Limb (tissue), 2 donors: ENCODE data around the gene MCOLN2.
"Not testable (repeated sequence)": the region's sequence is repeated elsewhere in the genome, so short reads cannot be mapped to it uniquely, and the experiment has no call there.

Experiments used
- DNase-seq, 2 donors: peaks; one replicate each; pipeline ENCODE4 v3.0.0-alpha.2; 2016; ENCODE audit errors: extremely low spot score in 2 of 2

The MCOLN2 gene

DNA sequence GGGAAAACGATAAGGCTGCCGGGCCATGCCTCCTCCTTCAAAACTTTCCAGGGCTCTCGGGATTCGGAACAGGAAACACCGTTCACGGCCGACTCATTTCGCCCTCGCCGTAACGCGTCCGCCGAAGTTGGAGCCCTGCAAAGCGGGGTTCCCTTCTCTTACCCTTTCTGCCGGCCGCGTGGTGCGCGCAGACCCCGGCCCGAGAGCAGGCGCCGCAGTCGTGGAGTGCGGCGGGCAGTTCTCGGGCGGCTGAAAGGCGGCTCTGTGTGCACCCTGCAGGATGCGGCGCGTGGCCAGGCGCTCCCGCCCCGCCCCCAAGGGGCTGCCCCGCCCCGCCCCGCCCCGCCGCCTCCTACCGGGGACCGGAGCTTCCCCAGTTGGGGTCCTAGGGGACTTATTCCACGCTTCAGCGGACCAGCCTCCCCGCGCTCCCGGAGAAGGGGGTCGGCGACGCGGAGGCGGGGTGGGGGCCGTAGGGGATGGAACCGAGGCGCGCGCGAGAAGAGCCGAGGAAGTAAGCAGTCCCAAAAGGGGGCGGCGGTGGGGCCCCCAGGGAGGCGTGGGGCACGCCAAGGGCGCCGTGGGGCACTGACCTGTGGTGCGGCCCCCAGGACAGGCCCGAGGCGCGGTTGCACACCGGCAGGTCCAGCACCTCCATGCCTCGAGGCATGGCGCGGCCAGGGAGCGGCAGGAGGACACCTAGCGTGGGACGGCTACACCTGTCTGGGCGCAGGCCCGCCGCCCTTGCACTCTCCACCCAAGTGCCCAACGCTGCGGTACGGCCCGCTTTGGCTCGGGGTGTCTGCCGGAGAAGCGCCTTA is at the start of gene MCOLN2:
MCOLN2 (minus strand) TSS at position 268 of the 821 bp plus-strand sequence; CDS start at position 27, 241 bp downstream.
- peak in 1 of 2 donors; percentile 66 for DNase-seq

DNA sequence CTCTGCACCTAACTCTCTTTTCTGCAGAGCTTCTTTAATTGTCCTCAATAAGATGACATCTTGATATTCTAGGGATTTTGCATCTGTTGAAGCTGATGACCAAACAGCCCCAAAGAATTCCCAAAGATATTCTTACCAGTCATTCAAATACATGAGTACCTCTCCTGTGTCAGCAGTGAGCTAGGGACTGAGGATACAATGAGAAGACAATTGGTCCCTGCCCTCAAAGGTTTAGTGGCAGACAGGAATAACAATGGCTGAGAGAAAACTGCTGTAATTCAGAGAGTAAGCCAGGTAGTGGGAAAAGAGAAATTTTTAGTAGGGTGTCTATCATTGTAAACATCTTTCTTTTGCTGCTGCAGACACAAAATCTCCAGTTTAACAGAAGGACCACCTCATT is 45.5 kb upstream of the MCOLN2 start:
- no peak for DNase-seq

DNA sequence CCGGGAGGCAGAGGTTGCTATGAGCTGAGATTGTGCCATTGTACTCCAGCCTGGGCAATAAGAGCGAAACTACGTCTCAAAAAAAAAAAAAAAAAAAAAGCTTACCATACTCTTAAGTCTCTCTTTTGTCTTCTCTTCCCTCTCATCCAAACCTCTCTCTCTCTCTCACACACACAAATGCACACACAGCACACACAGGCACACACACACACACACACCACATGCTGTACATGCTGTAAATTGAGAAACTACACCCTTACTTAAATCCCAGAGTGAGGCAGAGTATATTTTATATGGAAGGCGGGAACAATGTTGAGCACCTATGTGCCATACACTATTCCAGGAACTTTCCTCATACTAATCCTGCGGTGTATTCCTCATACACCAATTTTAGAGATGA is 44.9 kb upstream of the MCOLN2 start:
- no peak for DNase-seq

DNA sequence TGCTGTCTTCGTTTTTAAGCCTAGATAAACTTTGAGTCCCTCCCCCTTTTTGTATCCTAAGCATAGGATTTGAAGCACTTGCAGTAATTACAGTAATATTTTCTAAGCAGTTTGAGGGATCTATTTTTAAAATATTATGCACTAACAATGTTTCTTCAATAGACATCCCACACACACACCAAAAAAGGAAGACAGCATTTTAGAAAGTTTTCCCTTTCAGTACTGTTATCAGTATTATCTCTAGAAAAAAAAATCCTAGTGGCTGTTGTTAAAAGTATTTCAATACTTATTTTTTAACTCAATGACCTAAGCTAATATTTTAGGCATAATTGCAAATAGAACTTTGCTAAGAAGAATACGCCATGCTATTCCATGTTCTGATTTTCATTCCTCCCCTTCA is 36.3 kb upstream of the MCOLN2 start:
- no peak for DNase-seq

DNA sequence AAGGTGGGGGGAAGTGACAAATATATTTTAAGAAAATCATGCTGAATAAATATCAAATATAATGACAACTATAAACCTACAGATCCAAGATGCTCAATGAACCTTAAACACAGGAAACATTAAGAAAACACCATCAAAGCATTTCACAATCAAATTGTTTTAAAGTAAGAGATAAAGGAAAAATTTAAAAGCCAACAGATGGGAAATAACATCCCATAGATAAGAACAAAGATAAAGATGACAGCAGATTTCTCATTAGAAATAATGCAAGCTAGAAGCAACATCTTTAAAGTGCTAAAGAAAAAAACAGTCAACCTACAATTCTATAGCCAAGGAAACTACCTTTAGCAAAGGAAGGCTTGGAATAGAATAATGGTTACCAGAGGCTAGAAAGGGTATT is 33.6 kb upstream of the MCOLN2 start:
- no peak for DNase-seq

DNA sequence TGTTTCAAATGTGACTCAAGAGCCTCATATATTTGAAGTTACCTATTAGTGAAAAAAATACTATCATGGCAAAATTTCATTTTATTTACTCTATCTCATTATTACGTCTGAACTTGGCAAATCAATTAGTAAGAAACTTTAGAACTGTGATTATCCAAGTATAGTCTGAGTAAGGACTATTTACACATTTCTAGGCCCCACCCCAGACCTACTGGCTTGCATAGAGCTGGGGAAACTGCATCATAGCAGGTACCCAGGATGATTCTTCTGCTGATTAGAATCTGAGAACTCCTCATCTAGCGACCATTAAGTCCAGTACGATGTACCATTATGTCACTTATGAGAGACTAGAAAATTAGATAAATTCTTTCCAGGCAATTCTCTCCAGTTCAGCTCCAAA is 31.2 kb upstream of the MCOLN2 start:
- DNase-seq = no peak

DNA sequence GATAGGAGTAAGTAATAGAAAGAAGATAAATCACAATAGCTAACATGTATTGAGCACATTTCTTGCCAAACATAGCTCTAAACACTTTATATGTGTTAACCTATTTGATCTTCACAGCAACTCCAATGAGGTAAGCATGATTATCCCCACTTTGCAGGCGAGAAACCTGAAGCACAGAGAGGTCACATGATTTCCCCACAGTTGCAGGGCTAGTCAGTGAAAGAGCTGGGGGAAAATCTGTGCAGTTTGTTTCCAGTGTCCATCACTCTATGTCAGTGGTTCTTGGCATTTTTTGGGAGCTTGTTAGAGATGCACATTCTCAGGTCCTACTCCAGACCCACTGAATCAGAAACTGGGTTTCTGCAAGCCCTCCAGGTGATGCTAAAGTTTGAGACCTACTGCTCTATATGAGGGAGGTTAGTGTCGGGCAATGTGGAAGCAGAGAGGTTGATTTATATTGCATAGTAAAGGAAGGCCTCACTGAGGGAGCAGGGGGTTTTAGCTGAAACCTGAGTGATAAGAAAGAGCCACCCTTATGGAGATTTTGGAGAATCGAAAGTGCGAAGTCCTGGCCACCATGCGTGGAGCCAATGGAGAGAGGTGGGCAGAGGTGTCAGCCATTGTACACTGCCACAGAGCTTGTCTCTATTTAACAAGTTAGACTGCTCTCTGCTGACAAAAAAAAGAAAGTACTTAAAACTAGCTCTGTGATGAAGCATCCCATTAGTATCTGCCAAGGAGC is 30.5 kb upstream of the MCOLN2 start:
- no peak for DNase-seq

DNA sequence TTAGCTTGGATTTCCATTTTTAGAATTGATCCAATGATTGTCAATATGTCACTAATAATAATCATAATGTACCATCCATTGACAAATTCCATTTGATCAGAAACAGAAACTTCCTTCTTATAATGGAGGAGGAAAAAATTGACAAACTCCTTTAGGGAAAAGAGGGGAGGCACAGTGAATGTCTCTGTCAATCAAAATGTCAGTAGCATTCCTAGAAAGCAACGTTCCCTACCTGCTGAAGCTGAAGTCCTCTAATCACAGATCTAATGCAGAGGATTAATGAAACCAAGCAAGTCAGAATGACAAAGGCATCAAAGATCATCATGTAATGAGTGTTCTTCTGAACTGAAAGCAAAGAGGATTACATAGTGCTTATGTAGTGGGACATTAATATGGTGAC is 29.0 kb upstream of the MCOLN2 start:
- DNase-seq = no peak

DNA sequence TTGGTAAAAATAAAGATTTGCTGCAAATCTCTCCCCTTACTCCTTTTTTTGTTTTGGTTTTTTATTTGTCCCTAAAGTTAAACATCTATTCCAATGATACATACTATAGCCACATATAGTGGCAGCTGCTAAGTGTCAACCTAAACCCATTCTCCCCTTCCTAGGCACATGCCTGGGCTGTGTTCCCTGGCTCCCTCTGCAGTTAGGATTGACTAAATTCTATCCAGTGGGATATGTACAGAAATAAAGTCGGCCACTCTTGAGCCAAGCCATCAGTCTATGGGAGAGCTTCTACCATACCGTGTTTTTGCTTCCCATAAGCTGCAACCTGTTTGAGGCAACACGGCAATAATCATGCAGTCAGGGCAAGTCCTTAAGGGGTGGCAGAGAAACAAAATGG is 27.8 kb upstream of the MCOLN2 start:
- no peak for DNase-seq

DNA sequence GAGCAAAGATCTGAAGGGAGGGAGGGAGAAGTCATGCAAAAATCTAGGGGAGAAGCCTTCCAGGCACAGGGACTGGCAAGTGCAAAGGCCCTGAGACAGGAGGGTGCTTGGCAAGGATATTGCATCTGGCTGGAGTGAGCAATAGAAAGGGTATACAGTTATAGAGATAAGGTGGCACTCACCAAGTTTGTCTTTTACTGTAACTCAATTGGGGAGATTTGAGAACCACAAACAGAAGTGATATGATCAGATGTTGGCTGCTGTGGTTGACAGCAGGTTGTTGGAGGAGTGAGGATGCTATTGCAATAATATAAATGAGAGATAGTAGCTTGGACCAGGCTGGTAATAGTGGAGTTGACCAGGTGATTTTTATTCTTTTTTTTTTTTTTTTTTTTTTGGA is 25.8 kb upstream of the MCOLN2 start:
- no peak for DNase-seq

DNA sequence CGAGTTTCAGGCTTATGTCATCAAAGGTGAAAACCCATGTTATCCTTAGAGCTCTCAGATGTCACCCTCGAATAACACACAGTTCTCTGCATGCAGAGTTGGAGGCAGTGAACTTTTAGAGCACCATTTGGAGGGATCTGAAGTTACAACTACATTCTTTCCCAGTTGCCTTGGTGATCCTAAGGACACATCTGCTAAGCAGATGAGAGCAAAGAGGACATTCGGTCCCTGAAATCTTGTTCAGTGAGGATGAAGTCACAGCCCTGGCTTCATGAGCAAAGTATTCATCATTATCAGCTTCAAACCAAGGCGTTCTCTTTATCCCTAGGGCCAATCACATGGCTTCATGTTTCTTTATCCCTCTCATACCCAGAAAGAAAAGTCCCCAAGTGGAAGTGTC is 23.1 kb upstream of the MCOLN2 start:
- peak in 1 of 2 donors; percentile 33 for DNase-seq

DNA sequence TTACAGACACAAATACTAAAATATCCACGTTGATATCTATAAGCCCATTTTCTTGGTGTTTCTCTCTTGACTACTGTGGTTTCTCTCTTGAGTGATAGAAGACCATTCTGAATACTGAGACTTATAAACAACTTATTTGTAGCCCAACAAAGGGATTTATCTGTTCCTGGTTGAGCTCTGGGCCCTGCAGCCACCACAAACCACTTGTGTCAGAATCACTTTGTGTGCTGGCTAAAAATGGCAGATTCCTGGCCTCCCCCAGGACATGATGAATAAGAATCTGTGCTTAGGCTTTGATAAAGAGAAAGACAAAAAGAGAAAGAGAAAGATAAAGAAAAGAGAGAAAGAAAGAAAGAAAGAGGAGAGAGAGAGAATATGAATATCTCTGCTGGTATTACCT is 18.9 kb upstream of the MCOLN2 start:
- no peak for DNase-seq

DNA sequence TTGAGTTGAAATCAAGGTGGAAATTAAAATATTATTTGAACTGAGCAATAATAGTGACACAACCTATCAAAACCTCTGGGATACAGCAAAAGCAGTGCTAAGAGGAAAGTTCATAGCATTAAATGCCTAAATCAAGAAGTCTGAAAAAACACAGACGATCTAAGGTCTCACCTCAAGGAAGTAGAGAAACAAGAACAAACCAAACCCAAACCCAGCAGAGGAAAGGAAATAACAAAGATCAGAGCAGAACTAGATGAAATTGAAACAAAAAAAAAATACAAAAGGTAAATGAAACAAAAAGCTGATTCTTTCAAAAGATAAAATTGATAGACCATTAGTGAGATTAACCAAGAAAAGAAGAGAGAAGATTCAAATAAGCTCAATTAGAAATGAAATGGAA is 8.7 kb upstream of the MCOLN2 start:
- DNase-seq = not testable (repeated sequence)

DNA sequence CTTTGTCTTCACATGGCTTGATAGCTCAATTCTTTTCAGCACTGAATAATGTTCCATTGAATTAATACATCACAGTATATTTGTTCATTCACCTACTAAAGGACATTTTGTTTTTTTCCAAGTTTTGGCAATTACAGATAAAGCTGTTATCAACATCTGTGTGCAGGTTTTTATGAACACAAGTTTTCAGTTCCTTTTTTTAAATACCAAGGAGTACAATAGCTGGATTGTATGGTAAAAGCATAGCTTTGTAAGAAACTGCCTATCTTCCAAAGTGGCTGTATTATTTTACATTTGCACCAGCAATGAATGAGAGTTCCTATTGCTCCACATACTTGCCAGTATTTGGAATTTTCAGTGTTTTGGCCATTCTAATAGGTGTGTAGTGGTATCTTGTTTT is 4.8 kb upstream of the MCOLN2 start:
- DNase-seq = no peak

DNA sequence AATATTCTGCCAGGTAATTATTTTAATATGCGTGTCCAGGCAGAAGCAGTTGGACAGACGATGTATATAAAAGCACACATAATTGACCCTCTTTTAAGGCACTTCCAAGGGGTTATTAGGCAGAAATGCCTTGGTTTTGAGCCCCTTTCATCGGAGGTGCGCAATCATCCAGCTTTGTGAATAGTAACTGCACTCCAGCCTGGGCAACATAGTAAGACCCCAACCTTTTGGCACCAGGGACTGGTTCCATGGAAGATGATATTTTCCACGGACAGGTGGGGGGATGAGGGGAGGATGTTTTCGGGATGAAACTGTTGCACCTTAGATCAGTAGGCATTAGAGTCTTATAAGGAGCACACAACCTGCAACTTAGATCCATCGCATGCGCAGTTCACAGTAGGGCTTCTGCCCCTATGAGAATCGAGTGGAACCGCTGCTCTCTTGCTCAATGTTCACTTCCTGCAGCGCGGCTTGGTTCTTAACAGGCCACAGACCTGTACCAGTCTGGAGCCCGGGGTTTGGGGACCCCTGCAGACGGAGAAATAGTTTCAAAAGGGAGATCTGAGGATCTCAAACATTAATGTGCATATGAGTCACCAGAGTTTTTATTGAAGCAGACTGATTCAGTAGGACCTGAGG is 1.8 kb upstream of the MCOLN2 start:
- DNase-seq = peak in 1 of 2 donors; percentile 29

DNA sequence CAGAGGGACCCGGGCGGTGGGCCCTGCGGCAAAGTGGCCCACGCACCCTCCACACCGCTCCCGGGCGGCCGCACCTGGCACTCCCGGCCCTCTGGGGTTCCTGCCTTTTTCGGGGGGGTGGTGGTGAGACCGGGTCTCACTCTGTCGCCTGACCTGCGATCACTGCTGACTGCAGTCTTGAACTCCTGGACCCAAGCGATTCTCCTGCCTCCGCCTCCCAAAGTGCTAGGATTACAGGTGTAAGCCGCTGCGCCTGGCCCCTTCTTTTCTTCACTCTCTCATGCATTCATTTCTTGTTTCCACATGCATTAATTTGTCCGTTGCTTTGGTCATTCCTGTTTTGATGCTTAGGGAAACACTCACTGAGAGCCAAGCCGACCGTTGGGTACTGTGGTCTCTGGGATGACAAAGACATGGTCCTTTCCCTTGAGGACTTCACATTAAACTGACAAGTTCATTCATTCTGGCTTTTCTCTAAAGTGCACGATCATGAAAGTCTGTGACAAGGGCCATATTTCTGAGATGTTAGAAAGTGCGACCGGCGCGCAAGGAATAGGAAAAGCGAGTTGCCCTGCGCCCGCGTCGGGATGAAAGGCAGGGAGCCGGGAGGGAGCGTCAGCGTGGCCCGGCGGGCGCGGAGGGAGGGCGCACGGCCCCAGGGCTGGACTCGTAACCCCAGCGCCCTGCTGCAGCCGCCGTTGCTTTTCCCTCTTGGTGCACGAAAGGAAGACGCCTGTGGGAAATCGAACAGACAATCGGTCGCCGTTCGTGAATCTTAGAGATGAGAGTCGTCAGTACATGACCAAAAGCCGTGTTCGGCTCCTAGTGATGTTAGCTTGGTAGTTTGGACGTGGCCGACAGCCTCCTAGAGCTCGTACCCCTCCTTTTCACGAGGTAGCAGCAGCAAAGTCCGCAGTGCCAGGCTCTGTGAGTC is 1.0 kb upstream of the MCOLN2 start:
- DNase-seq = peak in 1 of 2 donors; percentile 39

DNA sequence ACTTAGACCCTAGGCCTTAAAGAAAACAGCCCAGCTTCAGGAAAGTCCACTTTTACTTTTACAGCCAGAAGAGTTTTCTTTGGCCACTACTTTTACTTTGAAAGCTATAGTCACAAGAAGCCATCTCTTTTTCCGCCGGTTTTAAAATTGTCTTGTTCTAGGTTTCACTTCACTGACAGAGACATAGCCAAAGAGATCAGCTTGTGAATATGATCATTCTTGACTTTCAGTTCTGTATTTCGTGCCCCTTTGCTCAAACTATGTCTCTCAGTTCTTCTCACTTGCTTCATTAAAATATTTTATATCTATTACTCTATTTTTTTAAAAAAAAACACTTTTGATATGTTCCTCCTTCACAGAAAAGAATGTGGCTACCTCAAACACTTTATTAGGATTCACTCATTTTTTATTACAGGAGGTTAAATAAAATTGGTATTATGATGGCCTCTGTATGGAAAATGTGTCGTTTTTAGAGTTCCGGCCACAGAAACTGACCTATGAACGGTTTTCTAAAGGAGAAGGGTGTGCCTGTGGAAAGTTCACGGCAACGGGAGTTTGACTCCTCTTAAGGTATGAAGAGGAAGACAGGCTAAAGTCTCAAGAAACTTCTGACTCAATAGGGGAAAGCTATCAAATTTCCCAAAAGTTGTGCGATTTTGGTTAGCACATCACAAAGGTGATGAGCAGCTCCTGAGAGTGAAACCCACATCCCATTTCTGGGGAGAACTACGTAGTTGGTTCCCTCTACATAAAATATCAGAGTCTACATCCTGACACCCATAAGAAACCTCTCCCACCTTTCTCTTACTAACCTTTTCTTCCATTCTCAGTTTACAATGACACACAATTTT is 1.2 kb downstream of the MCOLN2 start:
- no peak for DNase-seq

DNA sequence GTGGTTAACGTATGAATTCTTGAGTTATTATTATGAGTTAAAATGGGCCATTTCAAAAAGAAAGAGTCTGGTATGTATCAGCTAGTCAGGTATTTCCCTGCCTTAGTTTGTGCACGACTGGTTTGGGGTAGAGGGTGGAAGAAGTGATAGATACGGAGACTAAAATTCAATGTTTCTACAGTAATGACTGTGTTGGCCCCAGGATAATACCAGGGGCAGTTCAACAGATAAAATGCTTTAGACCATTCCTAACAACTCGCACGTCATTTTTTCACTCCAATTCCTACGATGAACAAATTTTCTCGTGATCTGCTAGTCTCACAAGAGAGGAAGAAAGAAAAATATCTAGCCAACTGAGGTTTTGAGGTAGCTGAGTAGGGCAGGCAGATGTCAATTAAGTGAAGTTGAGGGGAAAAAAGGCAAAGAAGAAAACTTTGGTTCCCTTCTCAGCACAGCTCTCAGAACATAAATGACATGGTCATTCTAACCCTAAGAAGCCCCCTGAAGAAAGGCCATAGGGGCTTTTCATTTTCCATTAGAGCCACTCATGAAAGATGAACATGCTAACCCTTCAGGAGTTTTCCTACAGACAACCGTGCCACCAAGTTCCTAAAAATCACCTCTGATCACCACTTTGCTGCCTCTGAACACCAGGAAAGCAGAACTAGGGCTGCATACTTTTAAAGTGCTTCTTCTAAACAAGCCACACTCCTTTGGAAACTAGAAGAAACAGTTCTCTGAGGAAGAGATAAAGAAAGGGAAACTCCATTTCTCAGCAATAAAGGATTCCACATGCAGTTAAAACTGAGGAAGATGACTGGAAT is 5.6 kb downstream of the MCOLN2 start:
- DNase-seq = no peak

DNA sequence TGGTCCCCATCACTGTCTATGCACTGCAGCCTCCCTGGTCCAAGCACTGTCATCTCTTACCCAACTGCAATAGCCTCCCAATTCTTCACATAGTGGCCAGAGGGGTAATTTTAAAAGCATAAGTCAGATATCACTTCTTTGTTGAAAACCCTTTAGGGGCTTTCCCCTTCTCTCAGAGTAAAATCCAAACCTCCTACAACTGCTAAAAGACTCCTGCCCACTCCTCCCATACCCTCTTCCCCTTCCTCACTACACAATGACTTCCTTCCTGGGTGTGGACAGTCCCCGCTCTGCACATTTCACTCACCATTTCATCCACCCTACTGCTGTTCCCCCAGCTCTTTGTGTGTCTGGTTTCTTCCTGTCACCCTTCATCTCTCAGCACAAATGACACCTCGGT is 8.3 kb downstream of the MCOLN2 start:
- DNase-seq = no peak
